Measurements from ENCODE around the gene CASQ1.

DNA sequence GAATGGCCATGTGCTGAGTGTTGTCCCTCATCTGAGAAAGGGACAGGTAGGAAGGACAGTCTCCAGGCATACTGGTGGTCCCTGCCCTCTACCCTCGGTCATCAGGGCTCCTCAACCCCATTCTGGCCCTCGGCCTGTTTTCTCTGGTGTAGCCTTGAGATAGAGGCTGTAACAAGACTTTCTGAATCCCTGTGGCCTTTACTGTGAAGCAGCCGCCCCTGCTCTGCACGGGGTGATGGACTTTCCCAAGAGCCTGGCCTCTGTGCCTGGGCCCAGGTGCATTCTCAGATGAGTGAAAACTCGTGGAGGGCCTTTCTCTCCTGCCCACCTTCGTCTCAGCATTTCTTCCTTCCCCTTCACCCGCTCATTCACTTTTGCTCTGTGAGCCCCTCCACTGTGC lies 3.0 kb upstream of the CASQ1 start:
- TF ChIP-seq, protein P1, sequence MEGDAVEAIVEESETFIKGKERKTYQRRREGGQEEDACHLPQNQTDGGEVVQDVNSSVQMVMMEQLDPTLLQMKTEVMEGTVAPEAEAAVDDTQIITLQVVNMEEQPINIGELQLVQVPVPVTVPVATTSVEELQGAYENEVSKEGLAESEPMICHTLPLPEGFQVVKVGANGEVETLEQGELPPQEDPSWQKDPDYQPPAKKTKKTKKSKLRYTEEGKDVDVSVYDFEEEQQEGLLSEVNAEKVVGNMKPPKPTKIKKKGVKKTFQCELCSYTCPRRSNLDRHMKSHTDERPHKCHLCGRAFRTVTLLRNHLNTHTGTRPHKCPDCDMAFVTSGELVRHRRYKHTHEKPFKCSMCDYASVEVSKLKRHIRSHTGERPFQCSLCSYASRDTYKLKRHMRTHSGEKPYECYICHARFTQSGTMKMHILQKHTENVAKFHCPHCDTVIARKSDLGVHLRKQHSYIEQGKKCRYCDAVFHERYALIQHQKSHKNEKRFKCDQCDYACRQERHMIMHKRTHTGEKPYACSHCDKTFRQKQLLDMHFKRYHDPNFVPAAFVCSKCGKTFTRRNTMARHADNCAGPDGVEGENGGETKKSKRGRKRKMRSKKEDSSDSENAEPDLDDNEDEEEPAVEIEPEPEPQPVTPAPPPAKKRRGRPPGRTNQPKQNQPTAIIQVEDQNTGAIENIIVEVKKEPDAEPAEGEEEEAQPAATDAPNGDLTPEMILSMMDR (IDR thresholded peaks at IDR 0.05): no peak
- TF ChIP-seq EP300 (IDR thresholded peaks at IDR 0.05): no peak

Measured in ovary (tissue), 3 donors.